ENCODE results near the gene ACOX3.
"Not testable (repeated sequence)": the region's sequence is repeated elsewhere in the genome, so short reads cannot be mapped to it uniquely, and the experiment has no call there.

Gene ACOX3

DNA sequence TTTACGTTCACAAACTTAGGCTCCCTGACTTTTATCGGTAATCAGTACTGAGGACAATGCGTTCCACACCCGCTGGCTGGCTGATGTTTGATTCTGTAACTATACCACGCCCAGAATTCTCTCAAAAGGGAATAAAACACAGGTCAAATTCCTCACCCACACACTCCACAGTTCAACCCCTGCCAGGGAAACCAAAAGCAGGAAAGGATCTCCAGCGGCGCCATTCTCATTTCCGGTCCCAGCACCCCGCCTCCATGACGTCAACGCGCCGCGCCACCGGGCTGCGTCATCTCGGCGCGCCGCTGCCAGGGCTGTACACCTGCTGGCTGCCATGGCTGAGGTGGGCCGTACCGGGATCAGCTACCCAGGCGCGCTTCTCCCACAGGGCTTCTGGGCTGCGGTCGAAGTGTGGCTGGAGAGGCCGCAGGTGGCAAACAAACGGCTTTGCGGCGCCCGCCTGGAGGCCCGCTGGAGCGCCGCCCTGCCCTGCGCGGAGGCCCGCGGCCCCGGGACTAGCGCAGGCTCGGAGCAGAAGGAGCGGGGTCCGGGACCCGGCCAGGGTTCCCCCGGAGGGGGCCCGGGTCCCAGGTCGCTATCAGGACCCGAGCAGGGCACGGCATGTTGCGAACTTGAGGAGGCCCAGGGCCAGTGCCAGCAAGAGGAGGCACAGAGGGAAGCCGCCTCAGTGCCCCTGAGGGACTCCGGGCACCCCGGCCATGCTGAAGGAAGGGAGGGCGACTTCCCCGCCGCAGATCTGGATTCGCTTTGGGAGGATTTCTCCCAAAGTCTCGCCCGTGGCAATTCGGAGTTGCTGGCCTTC lies at the start of gene ACOX3, which contains the start of gene TRMT44:
Gene ACOX3, minus strand, starts transcription at position 232 of the 820 bp plus-strand sequence. CDS start 24,202 bp downstream, outside the sequence.
Gene TRMT44, plus strand, starts transcription at position 286 of the 820 bp plus-strand sequence. Its CDS starts 46 bp downstream, at position 332.
- DNase-seq, result peak; percentile 95

DNA sequence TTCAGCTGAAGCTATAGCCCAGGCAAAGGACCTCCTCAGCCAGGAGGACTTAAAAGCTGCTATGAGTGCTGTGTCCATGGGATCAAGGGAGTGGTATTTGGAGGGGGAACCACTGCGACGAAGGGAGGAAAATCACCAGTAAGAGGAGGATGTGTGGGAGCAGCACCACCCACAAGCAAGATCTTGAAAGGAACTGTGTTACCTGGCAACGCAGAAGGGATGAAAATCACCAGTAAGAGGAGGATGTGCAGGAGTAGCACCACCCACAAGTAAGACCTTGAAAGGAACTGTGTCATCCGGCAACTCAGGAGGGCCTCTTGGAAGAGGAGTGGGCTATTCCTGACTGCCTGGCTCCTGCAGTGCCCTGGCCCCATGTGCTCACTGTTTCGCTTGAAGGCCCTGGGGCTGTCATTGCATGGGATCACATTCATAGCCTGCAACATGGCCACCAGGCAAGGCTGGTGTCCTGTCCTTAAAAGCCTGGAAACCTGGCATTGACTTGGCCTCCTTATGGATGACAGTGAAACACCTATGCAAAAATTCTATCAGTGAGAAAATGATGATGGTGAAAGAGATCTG lies 48.4 kb upstream of the ACOX3 start:
- no peak for DNase-seq

DNA sequence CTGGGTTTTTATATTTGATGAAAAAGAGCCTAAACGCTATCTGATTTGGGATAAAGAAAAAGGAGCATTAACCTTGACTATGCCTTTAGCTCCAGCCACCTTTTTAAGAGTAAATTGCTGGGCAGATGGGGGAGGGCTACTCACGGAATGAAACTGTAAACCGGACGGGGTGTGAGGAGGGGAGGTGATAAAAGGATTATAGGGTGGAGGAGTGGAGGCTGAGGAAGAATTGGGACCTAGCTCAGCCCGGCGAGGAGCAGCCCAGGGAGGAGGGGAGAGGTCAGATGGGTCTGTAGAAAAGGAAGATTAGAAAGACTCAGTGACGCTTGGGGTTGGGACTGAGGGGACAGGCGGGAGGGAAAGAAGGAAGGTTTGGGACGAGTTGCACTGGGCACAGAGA lies 46.1 kb upstream of the ACOX3 start:
- DNase-seq, result not testable (repeated sequence)

DNA sequence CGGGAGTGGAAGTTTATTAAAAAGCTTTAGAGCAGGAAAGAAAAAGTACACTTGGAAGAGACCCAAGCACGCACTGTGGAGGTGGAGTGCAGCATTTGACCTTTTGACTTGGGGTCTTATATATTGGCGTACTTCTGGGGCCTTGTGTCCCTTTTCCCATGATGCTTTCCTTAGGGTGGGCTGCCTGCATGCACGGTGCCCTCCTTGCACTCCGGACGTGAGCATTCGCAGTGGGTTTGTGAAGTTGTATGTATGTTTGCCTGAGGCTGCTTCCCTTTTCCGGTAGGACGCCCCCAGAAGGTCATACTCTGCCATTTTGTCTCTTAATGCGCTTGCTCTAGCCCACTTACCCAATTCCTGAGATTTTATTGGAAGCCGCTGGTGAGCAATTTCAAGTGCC lies 39.7 kb upstream of the ACOX3 start:
- DNase-seq, result no peak

DNA sequence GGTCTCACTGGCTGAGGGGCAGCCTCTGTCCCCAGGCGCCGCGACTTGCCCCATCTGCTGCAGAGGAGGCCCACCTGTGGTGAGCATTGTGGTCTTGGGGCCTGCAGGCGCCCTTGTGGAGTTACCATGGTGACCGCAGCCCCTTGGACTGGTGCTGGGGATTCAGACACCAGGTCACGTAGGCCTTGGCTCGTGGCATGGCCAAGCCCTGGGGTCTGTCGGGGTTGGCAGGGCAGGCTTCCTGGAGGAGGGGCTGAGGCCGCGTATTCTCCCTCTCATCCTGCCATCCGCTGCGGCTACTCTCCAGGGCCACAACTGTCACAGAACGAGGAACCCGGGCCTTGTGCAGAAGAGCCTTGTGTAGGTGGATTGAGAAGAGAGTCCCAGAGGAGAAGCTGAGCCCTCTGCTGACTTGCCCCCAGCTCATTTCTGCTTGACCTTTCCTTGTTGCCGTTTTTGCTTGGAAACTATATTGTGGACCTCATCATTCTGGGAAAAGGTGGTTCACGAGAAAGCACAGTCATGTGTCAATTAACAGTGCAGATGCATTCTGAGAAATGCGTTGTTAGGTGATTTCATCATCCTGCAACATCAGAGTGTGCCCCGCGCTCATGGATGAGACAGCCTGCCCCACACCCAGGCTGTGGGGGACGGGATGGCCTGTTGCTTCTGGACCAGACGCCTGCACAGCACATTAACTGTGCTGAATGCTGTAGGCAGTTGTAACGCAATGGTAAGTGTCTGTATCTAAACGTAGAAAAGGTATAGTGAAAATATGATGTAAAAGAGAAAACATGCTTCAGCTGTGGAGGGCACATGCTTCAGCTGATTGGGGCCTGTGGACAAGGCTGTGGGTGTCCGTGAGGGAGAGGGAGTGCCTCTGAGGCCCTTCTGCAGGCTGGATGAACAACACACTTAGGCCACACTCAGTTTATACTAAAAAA lies 38.5 kb upstream of the ACOX3 start:
- DNase-seq, result no peak

DNA sequence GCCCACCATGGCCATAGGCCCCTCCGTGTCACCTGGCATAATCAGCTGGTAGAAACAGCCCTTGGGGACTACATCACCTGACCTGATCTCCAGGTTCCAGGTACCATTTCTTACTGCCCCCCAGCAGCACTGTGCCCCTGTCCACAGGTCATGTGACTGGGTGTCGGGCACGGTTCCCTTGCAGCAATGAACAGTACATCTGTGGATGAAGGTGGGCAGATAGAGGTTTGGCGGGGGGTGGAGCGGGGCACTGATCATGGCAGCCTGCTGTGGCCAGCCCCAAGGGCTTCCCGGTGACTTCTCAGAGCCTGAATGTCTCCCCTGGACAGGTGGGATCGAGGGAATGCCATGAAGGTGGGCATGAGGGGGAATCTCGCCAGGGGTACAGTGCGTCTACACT lies 37.8 kb upstream of the ACOX3 start:
- DNase-seq, result no peak

DNA sequence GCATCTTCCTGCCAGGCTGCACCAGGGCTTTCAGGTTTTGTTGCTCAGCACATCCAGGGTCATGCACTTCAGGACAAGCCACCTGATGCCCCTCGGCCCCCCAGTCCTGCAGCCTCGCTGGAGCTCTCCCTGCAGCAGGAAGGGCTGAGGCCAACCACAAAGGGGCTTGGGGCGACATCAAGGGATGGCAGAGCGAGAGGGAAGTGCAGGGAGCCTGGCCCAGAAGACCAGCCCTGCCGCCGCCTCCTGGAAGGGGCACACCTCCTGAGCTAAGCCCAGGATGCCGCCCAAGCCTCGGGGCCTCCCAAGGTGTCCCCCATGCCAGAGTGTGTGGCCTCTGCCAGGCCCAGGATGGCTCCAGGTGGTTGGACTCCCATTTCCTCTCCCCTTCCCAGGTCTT lies 37.2 kb upstream of the ACOX3 start:
- DNase-seq, result no peak

DNA sequence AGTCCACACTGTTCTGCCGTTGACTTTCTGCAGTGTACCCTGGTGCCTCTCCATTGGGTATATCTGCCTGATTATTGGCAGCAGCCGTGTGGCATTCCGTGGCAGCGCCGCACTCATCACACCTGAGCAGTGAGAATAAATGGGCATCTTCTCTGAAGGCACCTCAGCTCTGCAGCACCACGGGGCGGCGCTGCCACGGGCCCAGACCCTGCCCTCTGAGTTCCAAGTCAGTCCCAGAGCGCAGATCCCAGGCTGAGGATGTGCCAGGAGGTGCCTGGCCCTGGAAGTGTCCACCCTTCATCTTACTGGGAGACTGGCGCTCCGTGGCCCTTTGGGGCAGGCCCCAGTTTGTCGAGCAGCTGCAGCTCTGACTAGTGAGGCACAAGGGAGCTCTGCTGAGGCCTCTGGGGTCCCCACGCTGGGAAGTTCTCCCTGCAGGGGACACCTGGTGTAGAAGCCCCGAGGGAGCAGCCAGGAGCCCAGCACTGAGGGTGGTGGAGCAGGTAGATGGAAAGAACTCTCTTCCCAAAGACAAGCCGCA lies 36.6 kb upstream of the ACOX3 start:
- no peak for DNase-seq

DNA sequence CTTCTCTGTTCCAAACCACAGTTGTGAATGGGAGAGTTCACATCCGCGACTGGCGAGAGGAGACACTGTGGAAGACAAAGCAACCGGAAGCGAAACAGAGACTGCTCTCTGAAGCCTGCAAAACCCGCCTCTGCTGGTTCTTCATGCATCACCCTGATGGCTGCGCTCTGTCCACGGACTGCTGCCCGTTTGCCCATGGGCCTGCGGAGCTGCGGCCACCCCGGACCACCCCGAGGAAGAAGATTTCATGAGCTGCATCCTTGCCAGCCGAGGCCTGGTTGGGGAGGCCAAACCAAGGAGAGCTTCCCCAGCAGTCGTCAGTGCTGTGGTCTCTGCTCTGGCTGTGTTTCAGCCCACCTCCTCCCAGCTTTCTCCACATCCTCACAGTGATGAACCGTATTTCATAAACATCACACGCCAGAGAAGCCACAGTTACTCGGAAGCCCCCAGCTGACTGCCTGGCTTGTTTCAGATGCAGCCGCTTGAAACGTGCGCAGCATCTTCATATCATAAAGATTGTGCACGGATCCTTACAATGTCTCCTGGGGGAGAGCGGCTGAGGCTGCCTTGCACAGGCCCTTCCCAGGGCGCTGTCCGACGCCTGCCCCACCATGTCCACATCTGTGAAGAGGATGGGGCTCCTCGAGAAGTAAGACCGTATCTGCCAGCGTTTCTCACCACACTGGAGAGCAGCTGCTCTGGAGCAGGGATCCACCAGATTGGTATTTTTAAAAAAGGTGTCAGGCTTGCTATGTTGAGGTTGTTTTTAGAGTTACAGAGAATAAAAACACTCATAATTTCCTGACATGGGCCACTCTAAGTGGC lies 35.4 kb upstream of the ACOX3 start:
- DNase-seq, result no peak

DNA sequence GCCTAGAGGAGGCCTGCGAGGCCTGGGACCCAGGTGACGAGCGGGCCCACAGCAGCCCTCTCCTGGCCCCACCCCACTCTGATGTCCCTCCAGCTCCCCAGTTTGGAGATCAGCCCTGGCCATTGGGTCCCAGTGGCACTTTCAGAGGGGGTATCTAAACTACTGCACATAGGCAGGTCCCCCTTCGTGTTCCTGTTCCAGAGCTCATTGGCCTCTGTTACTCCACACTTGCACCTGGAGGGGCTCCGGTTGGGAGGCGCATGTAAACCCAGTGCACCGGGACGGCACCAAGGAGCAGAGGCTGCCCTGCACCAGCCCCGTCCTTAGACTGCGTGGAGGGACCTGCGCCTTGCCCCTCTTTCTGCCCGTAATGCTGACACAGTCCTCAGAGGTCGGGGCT lies 34.3 kb upstream of the ACOX3 start:
- no peak for DNase-seq

DNA sequence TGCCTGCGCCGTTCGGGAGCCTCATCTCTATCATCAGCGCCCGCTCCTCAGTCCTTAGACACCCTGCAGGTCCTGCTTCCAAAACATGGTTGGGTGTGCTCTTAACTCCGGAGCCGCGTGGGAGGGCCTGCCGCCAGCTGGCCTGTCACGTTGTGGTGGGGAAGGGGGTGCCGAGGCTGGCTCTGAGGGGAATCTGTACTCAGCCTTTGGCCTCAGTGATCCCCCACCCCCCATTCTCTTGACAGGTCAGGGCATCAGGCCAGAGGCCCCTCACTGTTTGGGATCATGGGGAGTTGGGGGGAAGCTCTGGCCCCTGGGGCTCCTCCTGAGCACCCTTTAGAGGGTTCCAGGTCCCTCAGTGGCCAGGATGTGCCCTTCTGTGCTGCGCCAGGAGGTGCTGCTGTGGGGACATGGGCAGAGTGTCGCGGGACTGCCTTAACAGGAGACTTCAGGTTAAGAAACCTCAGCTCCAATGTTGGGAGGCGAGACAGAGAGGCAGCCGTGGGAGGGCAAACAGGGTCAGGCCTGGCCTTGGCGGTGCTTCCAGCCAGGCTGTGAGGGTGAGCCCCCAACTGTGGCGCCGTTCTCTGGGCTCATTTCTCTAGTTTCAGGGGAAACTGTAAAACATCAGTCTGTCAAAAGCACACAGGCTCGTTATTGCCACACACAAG lies 33.5 kb upstream of the ACOX3 start:
- no peak for DNase-seq

DNA sequence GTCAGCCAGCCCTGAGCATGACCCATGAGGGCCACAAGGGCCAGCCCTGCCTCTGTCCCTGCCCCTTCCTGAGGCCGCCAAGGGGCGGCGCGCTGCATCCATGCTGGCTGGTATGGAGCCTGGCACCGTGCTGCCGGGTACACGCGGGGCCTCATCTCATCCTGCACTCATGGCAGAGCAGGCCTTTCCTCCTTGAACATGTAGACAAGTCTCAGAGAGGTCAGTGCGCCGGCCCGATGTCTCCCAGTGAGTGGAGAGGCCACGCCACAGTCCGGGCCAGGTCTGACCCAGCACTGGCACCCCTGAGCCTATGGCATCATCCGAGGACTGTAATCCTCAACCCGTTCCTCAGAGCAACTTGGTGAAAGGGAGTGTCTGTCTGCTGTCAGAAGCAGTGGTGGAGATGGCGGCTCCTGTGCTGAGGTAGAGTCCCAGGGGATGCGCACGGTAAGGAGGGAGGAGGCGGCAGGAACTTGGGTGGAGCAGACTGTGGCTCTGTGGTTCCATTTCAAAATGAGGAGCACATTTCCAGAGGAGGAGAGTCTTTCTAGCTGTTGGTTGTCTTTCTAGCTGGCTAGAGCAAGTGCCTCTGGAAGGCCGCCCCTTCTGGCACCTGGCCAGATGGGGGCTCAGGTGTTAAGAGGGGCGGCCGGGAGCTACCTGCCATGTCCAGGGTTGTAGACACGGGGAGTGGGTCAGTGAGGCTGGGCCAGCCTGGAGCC lies 32.8 kb upstream of the ACOX3 start:
- DNase-seq, result no peak

DNA sequence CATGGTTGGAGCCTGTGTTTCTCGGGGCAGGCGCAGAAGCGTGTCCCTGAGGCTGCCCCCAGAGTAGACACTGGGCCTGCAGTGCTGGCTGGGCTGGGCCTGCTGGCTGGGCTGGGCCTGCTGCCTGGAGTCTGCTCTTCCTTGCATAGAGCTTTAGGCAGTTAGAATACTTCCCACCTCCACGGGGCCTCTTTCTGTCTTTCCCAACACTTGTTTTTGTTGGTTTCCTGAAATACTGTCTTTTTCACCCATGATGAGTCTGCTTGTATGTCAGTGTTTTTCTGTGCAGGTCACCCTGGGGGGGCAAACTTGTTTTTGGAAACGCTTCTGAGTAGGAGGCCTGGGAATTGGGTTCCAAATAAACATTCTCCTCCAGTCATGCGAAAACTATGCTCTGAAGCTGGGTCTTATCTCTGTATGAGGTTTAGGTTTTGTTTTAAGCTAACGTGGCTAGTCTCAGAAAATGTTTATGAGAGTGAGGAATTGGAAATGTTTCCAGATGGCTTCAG lies 32.2 kb upstream of the ACOX3 start:
- DNase-seq, result no peak

DNA sequence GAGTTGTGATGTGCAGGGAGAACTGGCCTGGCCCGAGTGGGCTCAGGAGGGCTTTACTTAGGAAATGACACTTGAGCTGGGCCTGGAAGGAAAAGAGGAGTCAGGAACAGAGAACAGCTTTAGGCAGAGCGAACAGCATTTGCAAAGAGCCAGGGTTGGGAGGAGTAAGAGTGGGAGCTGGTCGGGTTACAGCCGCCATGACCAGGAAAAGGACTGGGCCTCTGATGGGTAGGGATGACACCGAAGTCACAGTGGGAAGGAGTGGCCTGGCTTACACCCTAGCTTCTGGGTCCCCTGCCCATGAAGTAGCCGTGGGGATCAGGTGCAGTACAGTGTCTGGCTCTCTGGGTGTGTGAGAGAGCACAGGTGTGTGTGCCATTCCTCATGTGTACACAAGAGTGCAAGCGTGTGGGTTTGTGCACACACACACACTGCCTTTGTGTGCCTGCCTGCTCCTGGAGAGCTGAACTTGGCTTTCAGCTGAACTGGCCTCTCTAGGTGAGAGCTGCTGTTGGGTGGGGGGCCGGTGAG lies 31.7 kb upstream of the ACOX3 start:
- DNase-seq, result no peak

DNA sequence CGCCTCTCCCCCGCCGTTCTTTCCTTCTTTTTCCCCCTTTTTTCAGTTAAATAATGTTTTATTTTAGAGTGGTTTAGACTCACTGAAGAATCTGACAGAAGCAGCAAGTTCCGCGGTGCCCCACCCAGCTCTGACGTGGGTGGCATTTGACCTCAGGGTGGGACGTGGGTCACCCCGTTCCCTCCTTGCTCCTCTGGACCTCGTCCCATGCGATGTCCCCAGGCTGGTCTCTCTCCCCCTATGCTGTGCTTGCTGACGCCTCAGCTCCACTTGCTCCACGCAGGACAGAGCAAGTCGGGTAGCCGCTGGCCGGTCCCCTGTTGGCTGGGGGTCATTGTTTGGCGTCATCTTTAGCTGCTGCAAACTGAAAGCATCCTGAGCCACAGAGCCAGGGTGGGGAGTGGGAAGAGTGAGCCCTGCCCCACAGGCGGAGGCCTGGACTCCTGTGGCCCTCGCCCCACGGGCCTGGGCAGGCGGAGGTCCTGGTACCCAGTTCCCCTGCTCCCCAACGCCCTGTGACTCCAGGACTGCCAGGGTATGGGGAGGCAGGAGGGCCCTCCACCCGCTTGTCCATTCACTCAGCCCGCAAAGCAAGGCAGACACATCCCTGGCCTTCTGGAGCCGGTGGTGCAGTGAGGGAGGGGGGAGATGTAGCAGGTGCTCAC lies 30.8 kb upstream of the ACOX3 start:
- no peak for DNase-seq

DNA sequence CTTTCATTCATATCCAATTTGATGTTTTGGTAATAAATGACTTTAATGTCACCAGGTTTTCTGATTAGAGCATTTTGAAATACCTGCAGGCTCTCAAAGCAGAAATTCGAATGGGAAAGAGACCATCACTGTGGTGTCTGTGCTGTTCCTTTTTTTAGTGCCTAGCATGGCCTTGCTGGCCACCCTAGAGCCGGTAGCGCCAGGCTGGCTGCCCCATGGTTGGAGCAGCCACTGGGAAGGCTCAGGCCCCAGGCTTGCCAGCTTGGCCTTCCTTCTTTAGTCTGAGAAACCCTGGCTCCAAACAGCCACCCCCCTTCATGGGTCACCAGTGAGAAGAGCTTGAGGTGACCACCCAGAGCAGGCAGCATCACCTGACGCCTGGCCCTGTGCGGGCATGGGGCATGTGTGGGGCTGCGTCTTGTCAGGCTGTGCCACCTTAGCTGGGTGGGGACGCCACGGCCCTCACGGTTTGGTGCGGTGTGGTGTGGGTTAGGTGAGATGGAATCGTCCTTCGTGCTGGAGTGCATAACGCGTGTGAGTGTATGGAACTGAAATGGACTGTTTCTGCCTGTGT lies 30.0 kb upstream of the ACOX3 start:
- DNase-seq, result no peak

DNA sequence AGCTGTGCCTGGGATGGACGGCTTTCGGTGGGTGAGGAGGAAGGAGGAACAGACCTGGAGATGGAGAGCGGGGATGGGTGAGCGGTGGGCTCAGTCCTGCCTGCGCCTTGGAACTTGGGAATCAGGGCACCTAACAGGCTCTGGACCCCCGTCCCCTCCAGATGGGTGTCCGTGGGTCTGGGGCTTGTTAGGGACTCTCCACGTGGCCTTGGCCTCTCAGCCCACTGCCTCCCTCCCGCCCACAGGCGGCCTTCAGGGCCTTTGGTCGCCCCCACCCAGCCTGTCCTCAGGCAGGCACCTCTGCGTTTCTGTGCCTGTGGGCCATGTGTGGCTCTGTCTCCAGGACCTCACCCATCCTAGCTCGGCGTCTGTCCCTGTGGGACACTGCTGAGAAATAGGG lies 29.0 kb upstream of the ACOX3 start:
- DNase-seq, result no peak

DNA sequence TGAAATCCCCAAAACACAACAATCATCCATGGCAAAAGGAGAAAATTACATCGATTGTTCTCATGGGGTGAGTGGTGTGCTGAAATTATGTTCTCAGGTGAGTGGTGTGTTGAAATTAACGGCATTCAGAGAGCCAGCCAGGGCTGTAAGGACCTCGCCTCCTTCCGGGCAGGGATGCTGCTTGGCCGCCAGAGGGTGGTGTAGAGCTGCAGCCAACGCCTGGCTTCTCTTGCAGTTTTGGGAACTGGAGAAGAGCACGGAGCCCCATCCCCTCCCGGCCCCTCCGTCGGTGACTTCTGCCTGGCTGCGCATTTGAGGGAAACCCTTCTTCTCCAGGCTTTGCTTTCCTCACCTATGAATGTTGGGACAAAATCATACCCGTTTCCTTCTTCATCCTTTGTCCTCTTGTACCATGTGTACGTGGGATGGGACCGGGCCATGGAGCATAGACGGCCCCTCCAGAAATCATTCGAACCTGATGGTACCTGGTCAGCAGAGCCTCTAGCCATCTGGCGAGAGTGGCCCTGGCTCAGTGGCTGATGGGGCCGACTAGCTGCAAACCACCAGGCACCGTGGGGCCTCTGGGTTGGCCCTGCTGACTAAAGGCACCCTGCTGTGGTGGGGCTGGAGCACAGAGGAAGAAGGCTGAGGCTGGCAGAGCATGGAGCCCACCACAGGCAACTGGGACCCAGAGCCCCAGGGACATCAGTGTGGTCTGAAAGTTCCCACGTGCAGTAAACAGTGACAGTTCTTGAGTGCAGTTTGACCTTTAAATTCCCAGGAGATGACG lies 28.4 kb upstream of the ACOX3 start:
- peak; percentile 41 for DNase-seq

DNA sequence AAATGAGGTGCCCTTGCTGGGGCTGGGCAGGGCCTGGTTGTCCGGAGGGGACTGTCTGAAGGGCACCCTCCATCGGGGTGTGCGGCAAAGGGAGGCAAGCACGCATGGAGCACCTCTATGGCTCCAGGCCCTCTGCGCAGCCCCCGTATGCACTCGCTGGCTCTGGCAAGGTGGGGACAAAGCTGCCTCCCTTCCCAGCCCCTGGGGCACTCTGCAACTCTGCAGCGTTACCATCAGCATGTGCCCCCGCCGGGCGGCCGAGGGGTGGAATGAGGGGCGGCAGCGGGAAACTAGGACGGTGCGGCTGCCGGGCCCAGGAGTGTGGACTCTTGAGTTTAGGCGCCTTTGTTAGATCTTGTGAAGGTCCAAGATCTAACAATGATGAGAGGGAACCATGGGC lies 26.5 kb upstream of the ACOX3 start:
- no peak for DNase-seq

Data from CD4-positive, alpha-beta T cell treated with Interleukin-12 subunit alpha and Interleukin-12 subunit beta, for 1 hour (primary cell).